GM19455 (cell line): Measurements from ENCODE around the gene MBNL2.

Experiments used
- ATAC-seq: cut with Tn5 transposase; IDR thresholded peaks from one replicate; pipeline ENCODE4 v1.9.1; 2021; ENCODE audit not compliant: unreplicated experiment

MBNL2 gene, protein sequence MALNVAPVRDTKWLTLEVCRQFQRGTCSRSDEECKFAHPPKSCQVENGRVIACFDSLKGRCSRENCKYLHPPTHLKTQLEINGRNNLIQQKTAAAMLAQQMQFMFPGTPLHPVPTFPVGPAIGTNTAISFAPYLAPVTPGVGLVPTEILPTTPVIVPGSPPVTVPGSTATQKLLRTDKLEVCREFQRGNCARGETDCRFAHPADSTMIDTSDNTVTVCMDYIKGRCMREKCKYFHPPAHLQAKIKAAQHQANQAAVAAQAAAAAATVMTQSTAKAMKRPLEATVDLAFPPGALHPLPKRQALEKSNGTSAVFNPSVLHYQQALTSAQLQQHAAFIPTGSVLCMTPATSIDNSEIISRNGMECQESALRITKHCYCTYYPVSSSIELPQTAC

DNA sequence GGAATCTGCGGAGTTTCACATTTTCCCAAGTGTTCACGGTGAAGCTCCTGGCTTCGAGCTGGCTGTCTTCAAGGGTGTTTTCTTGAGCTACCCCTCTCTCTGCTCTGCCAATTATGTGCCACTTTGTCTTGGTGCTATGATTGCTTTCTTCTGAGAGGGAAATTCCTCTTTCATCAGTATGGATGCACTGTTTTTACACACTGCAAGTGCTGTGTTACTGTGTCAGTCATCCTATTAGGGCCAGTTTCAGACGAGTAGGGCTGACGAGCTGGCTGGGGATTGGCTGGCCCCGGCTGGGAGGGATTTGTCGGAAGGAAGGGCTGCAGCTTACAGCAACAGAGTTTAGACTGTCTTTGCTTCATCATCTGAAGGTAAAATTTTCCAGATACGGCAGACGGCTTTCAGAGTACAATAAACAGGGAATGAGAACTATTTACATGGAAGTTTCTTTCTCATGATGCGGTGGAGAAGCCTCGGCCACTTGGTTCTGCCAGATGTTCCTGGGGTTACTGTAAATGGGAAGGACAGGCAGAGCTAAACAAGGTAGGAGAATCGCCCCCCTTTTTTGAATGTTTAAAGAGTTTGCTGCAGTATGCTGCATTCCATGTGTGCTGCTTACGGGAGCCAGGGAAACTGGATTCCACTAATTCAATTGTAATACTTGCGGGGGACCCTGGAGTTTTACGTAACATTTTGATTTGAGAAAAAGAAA, at the start of gene MBNL2:
MBNL2 (plus strand) TSS at position 345 of the 712 bp plus-strand sequence. CDS start 53,903 bp downstream, outside the sequence.
- peak; percentile 98 for ATAC-seq

DNA sequence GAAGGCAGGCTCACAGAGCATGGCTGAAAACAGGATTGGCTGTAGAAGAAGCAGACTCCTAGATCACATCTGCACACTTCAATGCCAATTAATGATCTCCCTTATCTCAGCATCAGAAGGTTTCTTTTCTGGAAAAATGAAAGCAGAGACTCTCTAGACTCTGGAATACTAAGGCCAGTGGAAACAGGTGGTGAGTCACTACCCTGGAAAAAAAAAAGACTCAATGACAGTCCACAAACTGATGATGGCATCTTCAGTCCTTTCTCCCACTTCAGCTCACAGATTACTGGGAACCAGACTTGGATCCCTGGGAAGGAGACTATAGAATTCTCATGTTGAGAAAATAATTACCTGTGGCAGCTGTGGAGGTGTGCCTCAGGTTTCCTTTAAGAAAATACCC, 47.5 kb upstream of the MBNL2 start:
- ATAC-seq, result no peak

- ATAC-seq, result no peak
Measured at GRCh38 chr13:97175041-97175440, 47.1 kb upstream of the MBNL2 start.

- no peak for ATAC-seq
Measured at GRCh38 chr13:97179501-97179900, 42.6 kb upstream of the MBNL2 start.

GRCh38 chr13:97182111-97182890, 39.8 kb upstream of the MBNL2 start:
- ATAC-seq, result no peak

DNA sequence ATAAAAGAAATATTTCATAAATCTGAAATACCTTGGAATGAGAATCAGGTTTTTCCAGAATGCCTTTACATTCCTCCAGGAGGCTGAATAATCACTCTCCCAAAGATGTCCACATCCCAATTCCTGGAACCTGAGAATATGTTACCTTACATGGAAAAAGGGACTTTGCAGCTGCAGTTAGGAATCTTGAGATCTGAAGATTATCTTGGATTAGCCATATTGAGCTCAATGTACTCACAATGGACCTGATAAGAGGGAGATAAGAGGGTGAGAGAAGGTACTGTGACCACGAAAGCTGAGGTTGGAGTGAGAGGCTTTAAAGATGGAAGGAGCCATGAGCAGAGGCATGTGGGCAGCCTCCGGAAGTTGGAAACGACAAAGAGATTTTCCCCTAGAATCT, 36.8 kb upstream of the MBNL2 start:
- no peak for ATAC-seq

DNA sequence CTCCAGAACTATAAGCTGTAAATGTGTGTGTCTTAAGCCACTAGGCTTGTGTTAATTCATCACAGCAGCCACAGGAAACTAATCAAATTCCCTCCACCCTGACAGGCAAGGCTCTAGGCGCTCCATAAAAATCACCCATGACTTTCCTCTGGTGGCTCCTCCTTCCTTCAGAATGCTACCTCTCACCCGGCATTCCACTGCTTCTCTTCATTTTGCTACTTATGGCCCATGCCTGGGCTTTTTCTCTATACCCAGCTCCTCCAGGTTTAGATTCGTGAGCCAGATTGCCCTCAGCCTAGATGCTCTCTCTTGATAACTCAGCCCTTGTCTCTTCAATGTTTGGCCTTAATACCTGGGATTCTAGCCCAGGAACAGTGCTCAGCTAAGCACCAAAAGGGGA, 36.4 kb upstream of the MBNL2 start:
- ATAC-seq, result no peak

DNA sequence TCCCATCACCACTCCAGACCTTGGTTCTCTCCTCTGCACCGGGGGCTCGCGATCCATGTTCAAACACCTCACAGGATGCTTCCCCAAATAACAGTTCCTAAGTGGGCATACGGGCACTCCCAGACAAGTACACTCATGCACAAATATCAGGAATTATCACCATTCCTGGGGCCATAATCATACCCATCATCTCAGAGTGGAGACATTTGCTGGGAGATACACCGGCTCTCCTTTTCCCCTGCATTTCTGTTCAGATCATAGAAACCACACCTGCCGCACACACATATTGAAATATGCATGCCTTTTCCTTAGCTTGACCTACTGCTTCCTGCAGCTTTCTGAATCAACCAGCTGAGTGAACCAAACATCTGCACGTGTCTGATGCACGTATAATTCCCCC, 33.9 kb upstream of the MBNL2 start:
- no peak for ATAC-seq

GRCh38 chr13:97189928-97190327, 32.2 kb upstream of the MBNL2 start:
- ATAC-seq, result no peak

- no peak for ATAC-seq
Measured at GRCh38 chr13:97191142-97191541, 31.0 kb upstream of the MBNL2 start.

DNA sequence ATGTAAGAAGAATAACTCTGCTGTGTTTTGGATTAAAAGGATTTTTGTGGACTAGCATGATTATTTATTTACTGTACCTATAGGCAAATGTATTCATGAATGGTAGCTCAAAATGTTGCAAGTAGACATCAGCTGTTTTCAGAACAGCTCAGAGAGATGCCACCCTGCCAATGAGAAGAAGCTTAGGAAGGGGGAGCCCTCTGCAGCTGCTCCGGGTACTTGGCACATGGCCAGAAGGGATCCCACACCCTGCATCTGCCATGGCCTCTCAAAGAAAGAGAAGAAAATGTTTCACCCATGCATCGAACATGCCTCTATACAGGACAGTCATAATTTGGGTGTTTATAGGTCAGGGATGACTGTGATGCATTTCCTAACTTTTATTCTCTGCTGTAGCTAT, 30.5 kb upstream of the MBNL2 start:
- no peak for ATAC-seq

- no peak for ATAC-seq
Measured at GRCh38 chr13:97192166-97192565, 30.0 kb upstream of the MBNL2 start.

GRCh38 chr13:97193577-97193976, 28.6 kb upstream of the MBNL2 start:
- no peak for ATAC-seq

- no peak for ATAC-seq
Measured at GRCh38 chr13:97194479-97194878, 27.7 kb upstream of the MBNL2 start.

DNA sequence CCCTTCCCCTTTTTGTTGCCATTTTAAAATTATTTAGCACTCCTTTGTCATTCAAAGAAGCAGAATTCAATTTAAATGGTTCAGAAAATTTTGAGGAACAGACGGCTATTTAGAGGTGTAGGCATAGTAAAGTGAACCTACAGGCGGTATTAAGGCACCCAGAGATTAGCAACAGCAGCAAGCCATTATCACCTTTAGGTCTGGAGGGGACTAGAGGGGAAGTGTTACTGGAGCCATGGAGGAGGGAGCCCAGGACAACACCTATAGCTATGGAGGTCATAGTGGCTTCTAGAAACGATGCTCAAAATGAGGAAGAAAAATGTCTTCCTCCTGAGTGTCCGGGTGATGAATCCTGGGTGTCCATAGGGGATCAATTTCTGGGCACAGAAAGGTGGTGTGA, 25.8 kb upstream of the MBNL2 start:
- ATAC-seq, result no peak

GRCh38 chr13:97198753-97199152, 23.4 kb upstream of the MBNL2 start:
- ATAC-seq, result no peak

DNA sequence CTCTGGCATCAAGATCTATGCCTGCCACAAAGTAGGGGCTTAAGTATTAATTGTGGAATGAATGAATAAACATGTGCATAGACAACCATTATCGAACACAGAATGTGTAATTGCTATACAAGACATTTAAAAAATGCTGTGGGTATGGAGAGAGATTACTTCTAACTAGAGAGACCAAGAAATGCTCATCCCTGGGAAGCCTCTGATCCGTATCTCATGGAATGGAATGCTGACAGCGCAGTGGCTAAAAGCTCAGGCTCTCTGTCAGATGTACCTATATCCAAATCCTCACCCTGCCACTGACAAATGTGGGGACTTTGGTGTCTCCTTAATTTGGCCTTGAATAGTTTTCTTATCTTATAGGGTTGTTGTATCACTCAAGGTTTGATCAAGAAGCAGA, 22.7 kb upstream of the MBNL2 start:
- ATAC-seq, result no peak

GRCh38 chr13:97200081-97200942, 21.8 kb upstream of the MBNL2 start:
- ATAC-seq, result no peak

DNA sequence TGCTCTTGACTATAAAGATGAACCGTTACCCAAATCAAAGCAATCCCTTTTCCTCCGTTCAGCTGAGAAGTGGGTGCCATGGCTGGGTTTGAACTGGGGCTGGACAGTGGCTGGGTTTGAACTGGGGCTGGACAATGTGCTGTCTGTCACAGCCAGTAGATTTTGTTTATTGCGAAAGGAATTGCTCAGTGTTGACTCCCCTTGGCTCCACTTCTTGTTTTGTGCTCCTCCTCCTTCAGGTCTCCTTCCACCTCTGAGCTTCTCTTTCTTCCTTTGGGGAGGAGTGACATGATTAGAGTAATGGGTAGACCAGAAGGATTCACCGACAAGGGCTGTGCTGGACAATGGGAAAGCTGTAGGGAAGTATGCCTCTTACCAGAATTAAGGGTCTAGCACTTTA, 19.4 kb upstream of the MBNL2 start:
- ATAC-seq, result no peak

- ATAC-seq, result no peak
Measured at GRCh38 chr13:97205465-97205864, 16.7 kb upstream of the MBNL2 start.

- no peak for ATAC-seq
Measured at GRCh38 chr13:97205982-97206381, 16.2 kb upstream of the MBNL2 start.
